SH-SY5Y (cell line): ENCODE measurements around the gene PPP1R18.

Experiments used
- GATA2 ChIP-seq: IDR thresholded peaks from 2 replicates; pipeline ENCODE4 v1.6.1; 2011; ENCODE audit warnings: mild to moderate bottlenecking, low read depth, low read length
- GATA3 ChIP-seq: IDR thresholded peaks from 2 replicates; pipeline ENCODE4 v1.6.1; 2011; ENCODE audit warnings: low read depth, mild to moderate bottlenecking, low read length, moderate library complexity

DNA sequence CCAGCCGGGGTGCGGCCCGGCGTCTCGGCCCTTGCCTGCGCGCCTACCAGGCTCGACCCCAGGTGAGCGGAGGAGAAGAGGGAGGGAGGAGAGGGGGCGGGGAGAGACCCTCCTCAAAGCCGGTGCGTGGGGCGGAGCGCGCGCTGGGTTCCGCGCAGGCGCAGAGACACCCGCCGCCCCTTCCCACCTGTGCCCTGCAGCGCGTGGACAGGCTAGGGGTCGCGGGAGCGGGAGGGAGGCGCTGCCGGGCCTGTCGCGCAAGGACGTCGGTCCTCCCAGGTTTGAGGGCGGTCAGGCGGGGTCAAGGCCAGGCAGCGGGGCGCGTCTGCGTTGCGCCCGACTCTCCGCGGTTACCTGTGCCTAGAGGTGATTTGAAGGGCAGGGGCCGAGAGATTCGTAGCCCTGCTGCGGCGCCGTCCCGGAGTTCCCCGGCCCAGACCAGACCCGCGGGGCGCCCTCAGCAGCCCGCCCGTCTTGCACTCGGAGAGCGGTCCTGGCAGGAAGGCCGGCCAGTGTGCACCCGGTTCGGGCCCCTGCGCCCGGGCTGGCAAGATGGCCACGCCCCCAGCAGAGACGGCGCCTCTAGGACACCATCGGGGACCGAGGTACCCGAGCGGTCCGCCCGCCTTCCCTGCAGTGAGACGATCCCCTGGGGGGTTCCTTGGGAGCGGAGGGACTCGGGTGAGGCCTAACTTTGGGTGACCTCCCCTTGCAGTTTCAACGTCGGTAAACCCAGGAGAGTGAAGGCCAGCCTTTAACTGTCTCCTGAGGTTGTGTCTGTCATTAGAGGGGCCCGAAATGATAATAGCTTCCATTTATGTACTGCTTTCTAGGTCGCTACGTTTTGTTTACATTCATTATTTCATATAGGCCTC, 39.0 kb downstream of the PPP1R18 start:
- TF ChIP-seq GATA2: no peak
- no peak for TF ChIP-seq GATA3
